WTC11 (cell line): Measurements from ENCODE around the gene ITGA1. TPM values are rescaled to one million over a fixed set of nuclear protein-coding genes. Genes with fewer than 3 reads are reported as not detected.

Source experiments
- ATAC-seq: fragments of 200-7000 bp; cut with Tn5 transposase; 2 replicates; pipeline ENCODE4 v1.10.0; 2021; ENCODE audit warnings: mild to moderate bottlenecking, moderate library complexity
- CTCF ChIA-PET: fragments of 300-600 bp; sonication (Branson Sonifier 250); formaldehyde crosslinking; loops from one replicate; lab custom pipeline; 2021; ENCODE audit warnings: antibody characterized with exemption; lab: Charles Lee
- POLR2A ChIA-PET: fragments of 350-600 bp; sonication (Branson Sonifier 250); formaldehyde crosslinking; loops from one replicate; lab custom pipeline; 2021; ENCODE audit warnings: antibody characterized with exemption; lab: Charles Lee
- DNase-seq: peaks from one replicate; pipeline ENCODE4 v3.0.0; 2021; ENCODE audit warnings: low spot score
- H3K27ac Mint-ChIP-seq: 2 replicates; pipeline ENCODE4 v1.8.0; 2021; ENCODE audit warnings: mixed read lengths
- H3K27me3 Mint-ChIP-seq: 2 replicates; pipeline ENCODE4 v1.8.0; 2021; ENCODE audit warnings: low read depth, mild to moderate bottlenecking, moderate library complexity, mixed read lengths
- H3K36me3 Mint-ChIP-seq: 2 replicates; pipeline ENCODE4 v1.8.0; 2021; ENCODE audit warnings: mixed read lengths
- H3K4me1 Mint-ChIP-seq: 2 replicates; pipeline ENCODE4 v1.8.0; 2022; ENCODE audit warnings: mixed read lengths
- H3K4me3 Mint-ChIP-seq: 2 replicates; pipeline ENCODE4 v1.8.0; 2021; ENCODE audit warnings: mild to moderate bottlenecking, moderate library complexity, mixed read lengths
- H3K9me3 Mint-ChIP-seq: 2 replicates; pipeline ENCODE4 v1.8.0; 2021; ENCODE audit warnings: mixed read lengths
- CREB1 ChIP-seq: sonication (generic); formaldehyde crosslinking; IDR thresholded peaks from 2 replicates; pipeline ENCODE4 v1.8.0; 2023; ENCODE audit warnings: mild to moderate bottlenecking, missing genetic modification reagents
- EMX1 ChIP-seq: fragments of 250-450 bp; sonication (Bioruptor Pico); IDR thresholded peaks from 2 replicates; pipeline ENCODE4 v1.8.0; 2021; ENCODE audit warnings: mild to moderate bottlenecking
- ESRRA ChIP-seq: sonication (generic); formaldehyde crosslinking; IDR thresholded peaks from 2 replicates; pipeline ENCODE4 v1.8.1; 2022; ENCODE audit warnings: mild to moderate bottlenecking, missing genetic modification reagents, borderline replicate concordance
- FOXK1 ChIP-seq: sonication (generic); formaldehyde crosslinking; IDR thresholded peaks from 2 replicates; pipeline ENCODE4 v1.8.0; 2022; ENCODE audit warnings: mild to moderate bottlenecking, moderate library complexity, missing genetic modification reagents
- FOXP1 ChIP-seq: sonication (generic); formaldehyde crosslinking; IDR thresholded peaks from 2 replicates; pipeline ENCODE4 v1.8.0; 2022; ENCODE audit warnings: missing genetic modification reagents, mild to moderate bottlenecking, moderate library complexity, borderline replicate concordance
- GABPB1 ChIP-seq: sonication (generic); formaldehyde crosslinking; IDR thresholded peaks from 2 replicates; pipeline ENCODE4 v1.8.1; 2023; ENCODE audit warnings: mild to moderate bottlenecking, missing genetic modification reagents
- JAZF1 ChIP-seq: fragments of 250-450 bp; sonication (Bioruptor Pico); IDR thresholded peaks from 2 replicates; pipeline ENCODE4 v1.9.0; 2021; ENCODE audit warnings: moderate library complexity, mild to moderate bottlenecking, inconsistent platforms
- JUN ChIP-seq: sonication (generic); formaldehyde crosslinking; IDR thresholded peaks from 2 replicates; pipeline ENCODE4 v1.8.0; 2023; ENCODE audit warnings: mild to moderate bottlenecking, missing genetic modification reagents
- NR1H2 ChIP-seq: sonication (generic); formaldehyde crosslinking; IDR thresholded peaks from 2 replicates; pipeline ENCODE4 v1.9.0; 2021; ENCODE audit warnings: mild to moderate bottlenecking, moderate library complexity, missing genetic modification reagents
- NR3C1 ChIP-seq: sonication (generic); formaldehyde crosslinking; conservative IDR thresholded peaks from 2 replicates; pipeline ENCODE4 v1.8.1; 2023; ENCODE audit warnings: low read depth, mild to moderate bottlenecking, missing genetic modification reagents
- OVOL2 ChIP-seq: fragments of 250-450 bp; sonication (Bioruptor Pico); IDR thresholded peaks from 2 replicates; pipeline ENCODE4 v1.9.0; 2021; ENCODE audit warnings: mild to moderate bottlenecking, borderline replicate concordance
- RORB ChIP-seq: fragments of 250-450 bp; sonication (Bioruptor Pico); IDR thresholded peaks from 2 replicates; pipeline ENCODE4 v1.9.0; 2021; ENCODE audit warnings: mild to moderate bottlenecking
- SOX15 ChIP-seq: fragments of 250-450 bp; sonication (Bioruptor Pico); IDR thresholded peaks from 2 replicates; pipeline ENCODE4 v1.9.0; 2021; ENCODE audit warnings: mild to moderate bottlenecking
- ZNF138 ChIP-seq: sonication (generic); formaldehyde crosslinking; conservative IDR thresholded peaks from 2 replicates; pipeline ENCODE4 v1.8.1; 2022; ENCODE audit warnings: mild to moderate bottlenecking, moderate library complexity, missing genetic modification reagents
- ZNF219 ChIP-seq: sonication (generic); formaldehyde crosslinking; IDR thresholded peaks from 2 replicates; pipeline ENCODE4 v1.8.0; 2023; ENCODE audit warnings: missing genetic modification reagents, mild to moderate bottlenecking, borderline replicate concordance
- ZNF263 ChIP-seq: sonication (generic); formaldehyde crosslinking; IDR thresholded peaks from 2 replicates; pipeline ENCODE4 v1.8.1; 2022; ENCODE audit warnings: low read depth, mild to moderate bottlenecking, moderate library complexity, missing genetic modification reagents
- ZNF317 ChIP-seq: sonication (generic); formaldehyde crosslinking; IDR thresholded peaks from 2 replicates; pipeline ENCODE4 v1.8.1; 2023; ENCODE audit warnings: low read depth, mild to moderate bottlenecking, moderate library complexity, missing genetic modification reagents, borderline replicate concordance
- ZNF423 ChIP-seq: fragments of 250-450 bp; sonication (Bioruptor Pico); IDR thresholded peaks from 2 replicates; pipeline ENCODE4 v2.1.2; 2022; ENCODE audit warnings: mild to moderate bottlenecking, moderate library complexity
- total RNA-seq: library from RNA; stranded (reverse); gene quantifications from 3 replicates; pipeline ENCODE4 v1.2.3, GENCODE V29; 2021
- TF ChIP-seq, protein P1 (sequence below): fragments of 250-450 bp; sonication (Bioruptor Pico); IDR thresholded peaks from 2 replicates; pipeline ENCODE4 v1.9.0; 2021; ENCODE audit warnings: mild to moderate bottlenecking
- TF ChIP-seq, protein P2 (sequence below): fragments of 250-450 bp; sonication (Bioruptor Pico); IDR thresholded peaks from 2 replicates; pipeline ENCODE4 v1.9.0; 2021; ENCODE audit warnings: mild to moderate bottlenecking, borderline replicate concordance
- TF ChIP-seq, protein P3 (sequence below): sonication (generic); formaldehyde crosslinking; IDR thresholded peaks from 2 replicates; pipeline ENCODE4 v1.8.1; 2022; ENCODE audit warnings: missing genetic modification reagents, borderline replicate concordance
- TF ChIP-seq, protein P4 (sequence below): sonication (generic); formaldehyde crosslinking; IDR thresholded peaks from 2 replicates; pipeline ENCODE4 v1.8.0; 2023; ENCODE audit warnings: missing genetic modification reagents
- TF ChIP-seq, protein P5 (sequence below): sonication (generic); formaldehyde crosslinking; IDR thresholded peaks from 2 replicates; pipeline ENCODE4 v1.8.0; 2022; ENCODE audit warnings: mild to moderate bottlenecking, missing genetic modification reagents
- TF ChIP-seq, protein P6 (sequence below): sonication (generic); formaldehyde crosslinking; IDR thresholded peaks from 2 replicates; pipeline ENCODE4 v1.8.1; 2023; ENCODE audit warnings: mild to moderate bottlenecking, missing genetic modification reagents, moderate library complexity
- TF ChIP-seq, protein P7 (sequence below): sonication (generic); formaldehyde crosslinking; conservative IDR thresholded peaks from 2 replicates; pipeline ENCODE4 v1.8.1; 2022; ENCODE audit warnings: mild to moderate bottlenecking, missing genetic modification reagents

Gene ITGA1
- total RNA-seq, 1 experiment from 2014 or later: 6.5 TPM

DNA sequence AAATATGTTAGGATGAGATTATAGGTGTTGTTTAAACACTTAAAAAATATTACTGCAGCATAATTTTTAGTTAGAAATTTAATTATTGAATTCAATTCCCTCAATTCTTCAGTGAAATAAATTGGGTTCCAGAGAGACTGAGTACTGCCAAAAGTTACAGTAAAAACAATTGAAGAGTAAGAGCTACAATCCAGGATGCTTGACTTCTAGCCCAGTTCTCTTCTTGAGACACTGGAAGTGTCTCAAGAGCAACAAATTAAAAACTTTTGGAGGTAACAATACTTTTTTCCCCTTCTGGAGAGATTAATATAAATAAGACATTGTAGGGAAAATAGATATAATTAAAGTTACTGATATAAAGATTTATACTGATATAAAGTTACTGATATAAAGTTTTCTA lies 8.3 kb downstream of the ITGA1 start:
- Mint-ChIP-seq H3K4me1 (peaks cover 44% of the 10 kb centered on the region), H3K4me3 (no peak overlapping the region), H3K9me3 (no peaks in the 10 kb centered on the region), H3K36me3 (no peaks in the 10 kb centered on the region), H3K27ac (no peak overlapping the region)
- POLR2A ChIA-PET: no interaction called here
- ATAC-seq: no peak
- no peak for DNase-seq
- TF ChIP-seq, protein P1, sequence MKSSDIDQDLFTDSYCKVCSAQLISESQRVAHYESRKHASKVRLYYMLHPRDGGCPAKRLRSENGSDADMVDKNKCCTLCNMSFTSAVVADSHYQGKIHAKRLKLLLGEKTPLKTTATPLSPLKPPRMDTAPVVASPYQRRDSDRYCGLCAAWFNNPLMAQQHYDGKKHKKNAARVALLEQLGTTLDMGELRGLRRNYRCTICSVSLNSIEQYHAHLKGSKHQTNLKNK: no peak
- TF ChIP-seq GABPB1 (CRISPR knock-in tag) (no peak), ZNF138 (CRISPR knock-in tag) (no peak), JUN (CRISPR knock-in tag) (no peak), CREB1 (no peak), ZNF317 (no peak), JAZF1 (CRISPR knock-in tag) (no peak), ZNF263 (CRISPR knock-in tag) (no peak)
- TF ChIP-seq, protein P2, sequence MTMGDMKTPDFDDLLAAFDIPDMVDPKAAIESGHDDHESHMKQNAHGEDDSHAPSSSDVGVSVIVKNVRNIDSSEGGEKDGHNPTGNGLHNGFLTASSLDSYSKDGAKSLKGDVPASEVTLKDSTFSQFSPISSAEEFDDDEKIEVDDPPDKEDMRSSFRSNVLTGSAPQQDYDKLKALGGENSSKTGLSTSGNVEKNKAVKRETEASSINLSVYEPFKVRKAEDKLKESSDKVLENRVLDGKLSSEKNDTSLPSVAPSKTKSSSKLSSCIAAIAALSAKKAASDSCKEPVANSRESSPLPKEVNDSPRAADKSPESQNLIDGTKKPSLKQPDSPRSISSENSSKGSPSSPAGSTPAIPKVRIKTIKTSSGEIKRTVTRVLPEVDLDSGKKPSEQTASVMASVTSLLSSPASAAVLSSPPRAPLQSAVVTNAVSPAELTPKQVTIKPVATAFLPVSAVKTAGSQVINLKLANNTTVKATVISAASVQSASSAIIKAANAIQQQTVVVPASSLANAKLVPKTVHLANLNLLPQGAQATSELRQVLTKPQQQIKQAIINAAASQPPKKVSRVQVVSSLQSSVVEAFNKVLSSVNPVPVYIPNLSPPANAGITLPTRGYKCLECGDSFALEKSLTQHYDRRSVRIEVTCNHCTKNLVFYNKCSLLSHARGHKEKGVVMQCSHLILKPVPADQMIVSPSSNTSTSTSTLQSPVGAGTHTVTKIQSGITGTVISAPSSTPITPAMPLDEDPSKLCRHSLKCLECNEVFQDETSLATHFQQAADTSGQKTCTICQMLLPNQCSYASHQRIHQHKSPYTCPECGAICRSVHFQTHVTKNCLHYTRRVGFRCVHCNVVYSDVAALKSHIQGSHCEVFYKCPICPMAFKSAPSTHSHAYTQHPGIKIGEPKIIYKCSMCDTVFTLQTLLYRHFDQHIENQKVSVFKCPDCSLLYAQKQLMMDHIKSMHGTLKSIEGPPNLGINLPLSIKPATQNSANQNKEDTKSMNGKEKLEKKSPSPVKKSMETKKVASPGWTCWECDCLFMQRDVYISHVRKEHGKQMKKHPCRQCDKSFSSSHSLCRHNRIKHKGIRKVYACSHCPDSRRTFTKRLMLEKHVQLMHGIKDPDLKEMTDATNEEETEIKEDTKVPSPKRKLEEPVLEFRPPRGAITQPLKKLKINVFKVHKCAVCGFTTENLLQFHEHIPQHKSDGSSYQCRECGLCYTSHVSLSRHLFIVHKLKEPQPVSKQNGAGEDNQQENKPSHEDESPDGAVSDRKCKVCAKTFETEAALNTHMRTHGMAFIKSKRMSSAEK (CRISPR knock-in tag): no peak
- TF ChIP-seq, protein P3, sequence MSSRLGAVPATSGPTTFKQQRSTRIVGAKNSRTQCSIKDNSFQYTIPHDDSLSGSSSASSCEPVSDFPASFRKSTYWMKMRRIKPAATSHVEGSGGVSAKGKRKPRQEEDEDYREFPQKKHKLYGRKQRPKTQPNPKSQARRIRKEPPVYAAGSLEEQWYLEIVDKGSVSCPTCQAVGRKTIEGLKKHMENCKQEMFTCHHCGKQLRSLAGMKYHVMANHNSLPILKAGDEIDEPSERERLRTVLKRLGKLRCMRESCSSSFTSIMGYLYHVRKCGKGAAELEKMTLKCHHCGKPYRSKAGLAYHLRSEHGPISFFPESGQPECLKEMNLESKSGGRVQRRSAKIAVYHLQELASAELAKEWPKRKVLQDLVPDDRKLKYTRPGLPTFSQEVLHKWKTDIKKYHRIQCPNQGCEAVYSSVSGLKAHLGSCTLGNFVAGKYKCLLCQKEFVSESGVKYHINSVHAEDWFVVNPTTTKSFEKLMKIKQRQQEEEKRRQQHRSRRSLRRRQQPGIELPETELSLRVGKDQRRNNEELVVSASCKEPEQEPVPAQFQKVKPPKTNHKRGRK (CRISPR knock-in tag): no peak
- TF ChIP-seq, protein P4, sequence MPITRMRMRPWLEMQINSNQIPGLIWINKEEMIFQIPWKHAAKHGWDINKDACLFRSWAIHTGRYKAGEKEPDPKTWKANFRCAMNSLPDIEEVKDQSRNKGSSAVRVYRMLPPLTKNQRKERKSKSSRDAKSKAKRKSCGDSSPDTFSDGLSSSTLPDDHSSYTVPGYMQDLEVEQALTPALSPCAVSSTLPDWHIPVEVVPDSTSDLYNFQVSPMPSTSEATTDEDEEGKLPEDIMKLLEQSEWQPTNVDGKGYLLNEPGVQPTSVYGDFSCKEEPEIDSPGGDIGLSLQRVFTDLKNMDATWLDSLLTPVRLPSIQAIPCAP (CRISPR knock-in tag): no peak
- TF ChIP-seq, all 79 proteins: peak for 0
- CTCF ChIA-PET: no interaction called here
- no peaks in the 10 kb centered on the region for H3K27me3 Mint-ChIP-seq

DNA sequence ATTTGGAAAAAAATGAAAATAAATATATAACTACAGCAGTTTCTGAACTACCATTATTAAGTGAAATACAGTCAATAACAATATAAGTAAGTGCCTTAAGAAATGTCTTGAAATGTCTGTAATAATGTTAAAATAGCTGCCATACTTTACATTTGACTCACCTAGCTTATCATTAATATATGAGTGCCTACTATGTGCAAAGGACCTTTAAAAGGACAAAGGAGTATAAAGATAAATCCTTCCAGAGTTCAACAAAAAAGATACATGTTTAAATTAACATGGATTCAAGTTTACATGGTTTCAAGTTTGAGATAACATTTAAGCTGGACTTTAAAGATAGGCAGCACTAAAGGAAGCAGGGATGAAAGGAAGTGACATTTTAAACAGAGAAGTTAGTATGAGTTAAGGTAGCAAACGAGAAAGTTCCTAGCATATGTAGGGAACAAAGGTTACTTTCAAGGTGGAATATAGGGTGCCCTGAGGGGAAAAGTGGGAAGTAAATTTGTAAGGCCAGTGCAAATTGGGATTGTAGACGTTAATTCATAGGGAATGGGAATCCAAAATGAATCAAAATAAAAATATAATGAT lies 8.9 kb downstream of the ITGA1 start:
- DNase-seq (no peak), ATAC-seq (no peak)
- Mint-ChIP-seq H3K4me1 (peaks cover 50% of the 10 kb centered on the region), H3K4me3 (no peak overlapping the region)
- ChIA-PET CTCF (no interaction called here), POLR2A (no interaction called here)
- TF ChIP-seq, protein P5, sequence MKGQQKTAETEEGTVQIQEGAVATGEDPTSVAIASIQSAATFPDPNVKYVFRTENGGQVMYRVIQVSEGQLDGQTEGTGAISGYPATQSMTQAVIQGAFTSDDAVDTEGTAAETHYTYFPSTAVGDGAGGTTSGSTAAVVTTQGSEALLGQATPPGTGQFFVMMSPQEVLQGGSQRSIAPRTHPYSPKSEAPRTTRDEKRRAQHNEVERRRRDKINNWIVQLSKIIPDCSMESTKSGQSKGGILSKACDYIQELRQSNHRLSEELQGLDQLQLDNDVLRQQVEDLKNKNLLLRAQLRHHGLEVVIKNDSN (CRISPR knock-in tag): no peak
- TF ChIP-seq, protein P6, sequence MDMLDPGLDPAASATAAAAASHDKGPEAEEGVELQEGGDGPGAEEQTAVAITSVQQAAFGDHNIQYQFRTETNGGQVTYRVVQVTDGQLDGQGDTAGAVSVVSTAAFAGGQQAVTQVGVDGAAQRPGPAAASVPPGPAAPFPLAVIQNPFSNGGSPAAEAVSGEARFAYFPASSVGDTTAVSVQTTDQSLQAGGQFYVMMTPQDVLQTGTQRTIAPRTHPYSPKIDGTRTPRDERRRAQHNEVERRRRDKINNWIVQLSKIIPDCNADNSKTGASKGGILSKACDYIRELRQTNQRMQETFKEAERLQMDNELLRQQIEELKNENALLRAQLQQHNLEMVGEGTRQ: no peak
- no peak for TF ChIP-seq FOXK1 (CRISPR knock-in tag)
- TF ChIP-seq ZNF423 (CRISPR knock-in tag): no peak
- TF ChIP-seq RORB (CRISPR knock-in tag): no peak
- TF ChIP-seq, protein P3 (CRISPR knock-in tag): no peak
- TF ChIP-seq OVOL2 (CRISPR knock-in tag): no peak
- no peak for TF ChIP-seq ZNF219 (CRISPR knock-in tag)
- TF ChIP-seq SOX15 (CRISPR knock-in tag): no peak
- no peak for TF ChIP-seq EMX1
- TF ChIP-seq ESRRA (CRISPR knock-in tag): no peak
- TF ChIP-seq ZNF138 (CRISPR knock-in tag): no peak
- TF ChIP-seq NR3C1 (CRISPR knock-in tag): no peak
- TF ChIP-seq FOXP1 (CRISPR knock-in tag): no peak
- TF ChIP-seq, protein P7, sequence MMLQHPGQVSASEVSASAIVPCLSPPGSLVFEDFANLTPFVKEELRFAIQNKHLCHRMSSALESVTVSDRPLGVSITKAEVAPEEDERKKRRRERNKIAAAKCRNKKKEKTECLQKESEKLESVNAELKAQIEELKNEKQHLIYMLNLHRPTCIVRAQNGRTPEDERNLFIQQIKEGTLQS (CRISPR knock-in tag): no peak
- no peak for TF ChIP-seq NR1H2
- TF ChIP-seq, all 79 proteins: peak for 0
- Mint-ChIP-seq H3K36me3 (peaks cover 3% of the 10 kb centered on the region; the same call in 1 of the 2 replicates), H3K27ac (0 out of 2 replicates have a peak overlapping the region, but pooled peaks have one; percentile 1), H3K9me3 (no peaks in the 10 kb centered on the region), H3K27me3 (no peaks in the 10 kb centered on the region)
